Coronary artery (tissue), 2 donors: ENCODE measurements around the gene TRIM46.

Source experiments
- DNase-seq: peaks from one replicate; pipeline ENCODE4 v3.0.0-alpha.2; 2017; ENCODE audit warnings: low spot score
- H3K27ac ChIP-seq, 2 donors: fragments of 200-600 bp; sonication (generic); one replicate each; pipeline ENCODE4 v1.5.1; 2016 to 2019
- H3K4me3 ChIP-seq: fragments of 200-600 bp; sonication (generic); 2 replicates; pipeline ENCODE4 v1.5.1; 2016; ENCODE audit warnings: mild to moderate bottlenecking, moderate library complexity
- TF ChIP-seq, protein P1 (sequence below): fragments of 200-600 bp; sonication (generic); IDR thresholded peaks from one replicate; pipeline ENCODE4 v1.5.1; 2019; ENCODE audit warnings: antibody characterized with exemption

TRIM46 gene

DNA sequence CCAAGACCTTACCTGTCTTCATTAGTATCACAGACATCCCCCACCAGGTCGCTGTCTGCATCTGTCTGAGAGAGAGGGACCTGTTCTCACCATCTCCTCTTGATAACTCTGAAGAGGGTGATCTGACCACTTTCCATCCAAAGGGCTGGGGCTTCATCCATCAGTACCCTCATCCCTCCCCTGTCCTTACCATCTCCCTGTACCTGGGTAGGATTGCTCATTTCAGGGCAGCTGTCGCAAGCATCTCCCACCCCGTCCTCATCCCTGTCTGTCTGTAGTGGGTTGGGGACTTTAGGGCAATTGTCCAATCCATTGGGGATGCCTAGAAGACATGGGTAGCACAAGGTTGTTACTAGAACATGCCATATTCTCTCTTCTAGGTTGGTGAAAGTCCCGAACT, 26.1 kb downstream of the TRIM46 start:
- no peak for DNase-seq
- Histone ChIP-seq H3K4me3 (no peak overlapping the region), H3K27ac (no peak overlapping the region)
- TF ChIP-seq, protein P1, sequence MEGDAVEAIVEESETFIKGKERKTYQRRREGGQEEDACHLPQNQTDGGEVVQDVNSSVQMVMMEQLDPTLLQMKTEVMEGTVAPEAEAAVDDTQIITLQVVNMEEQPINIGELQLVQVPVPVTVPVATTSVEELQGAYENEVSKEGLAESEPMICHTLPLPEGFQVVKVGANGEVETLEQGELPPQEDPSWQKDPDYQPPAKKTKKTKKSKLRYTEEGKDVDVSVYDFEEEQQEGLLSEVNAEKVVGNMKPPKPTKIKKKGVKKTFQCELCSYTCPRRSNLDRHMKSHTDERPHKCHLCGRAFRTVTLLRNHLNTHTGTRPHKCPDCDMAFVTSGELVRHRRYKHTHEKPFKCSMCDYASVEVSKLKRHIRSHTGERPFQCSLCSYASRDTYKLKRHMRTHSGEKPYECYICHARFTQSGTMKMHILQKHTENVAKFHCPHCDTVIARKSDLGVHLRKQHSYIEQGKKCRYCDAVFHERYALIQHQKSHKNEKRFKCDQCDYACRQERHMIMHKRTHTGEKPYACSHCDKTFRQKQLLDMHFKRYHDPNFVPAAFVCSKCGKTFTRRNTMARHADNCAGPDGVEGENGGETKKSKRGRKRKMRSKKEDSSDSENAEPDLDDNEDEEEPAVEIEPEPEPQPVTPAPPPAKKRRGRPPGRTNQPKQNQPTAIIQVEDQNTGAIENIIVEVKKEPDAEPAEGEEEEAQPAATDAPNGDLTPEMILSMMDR, result no peak

DNA sequence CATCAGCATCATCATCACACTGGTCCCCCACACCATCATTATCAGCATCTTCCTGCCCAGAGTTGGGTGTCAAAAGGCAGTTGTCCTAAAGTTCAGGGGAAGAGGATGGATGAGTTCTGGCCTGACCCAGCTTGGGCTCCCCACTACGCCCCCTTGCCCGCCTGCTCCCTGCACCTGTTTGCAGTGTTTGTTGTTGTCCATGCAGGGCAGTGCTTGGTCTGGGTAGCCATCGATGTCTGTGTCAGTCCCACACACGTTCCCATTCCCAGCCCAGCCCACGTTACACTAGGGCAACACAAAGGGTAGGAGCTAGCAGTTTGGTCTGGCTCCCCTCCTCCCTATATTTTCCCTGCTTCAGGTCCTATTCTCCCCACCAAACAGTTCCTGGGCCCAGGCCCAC, 27.3 kb downstream of the TRIM46 start:
- Histone ChIP-seq H3K27ac (no peak overlapping the region), H3K4me3 (no peak overlapping the region)
- no peak for DNase-seq
- TF ChIP-seq, protein P1, result no peak

DNA sequence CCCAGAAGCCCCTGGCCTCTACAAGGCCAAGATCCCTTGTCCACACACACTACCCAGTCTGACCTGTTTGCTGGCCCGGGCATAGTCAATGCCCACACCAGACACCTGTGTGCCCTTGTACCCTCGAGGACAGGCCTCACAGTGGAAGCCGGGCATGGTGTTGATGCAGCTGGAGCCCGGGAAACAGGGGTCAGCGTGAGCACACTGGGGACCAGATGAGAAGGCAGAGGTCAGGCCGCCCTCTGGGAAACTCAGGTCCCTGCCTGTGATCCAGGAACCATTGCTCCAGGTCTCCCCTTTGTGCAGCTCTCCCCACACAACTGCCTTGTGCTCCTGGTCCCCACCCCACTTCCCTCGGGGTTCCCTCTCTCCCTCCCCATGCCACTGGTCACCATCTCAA, 28.5 kb downstream of the TRIM46 start:
- Histone ChIP-seq H3K27ac (no peak overlapping the region), H3K4me3 (no peak overlapping the region)
- TF ChIP-seq, protein P1, result no peak
- no peak for DNase-seq

DNA sequence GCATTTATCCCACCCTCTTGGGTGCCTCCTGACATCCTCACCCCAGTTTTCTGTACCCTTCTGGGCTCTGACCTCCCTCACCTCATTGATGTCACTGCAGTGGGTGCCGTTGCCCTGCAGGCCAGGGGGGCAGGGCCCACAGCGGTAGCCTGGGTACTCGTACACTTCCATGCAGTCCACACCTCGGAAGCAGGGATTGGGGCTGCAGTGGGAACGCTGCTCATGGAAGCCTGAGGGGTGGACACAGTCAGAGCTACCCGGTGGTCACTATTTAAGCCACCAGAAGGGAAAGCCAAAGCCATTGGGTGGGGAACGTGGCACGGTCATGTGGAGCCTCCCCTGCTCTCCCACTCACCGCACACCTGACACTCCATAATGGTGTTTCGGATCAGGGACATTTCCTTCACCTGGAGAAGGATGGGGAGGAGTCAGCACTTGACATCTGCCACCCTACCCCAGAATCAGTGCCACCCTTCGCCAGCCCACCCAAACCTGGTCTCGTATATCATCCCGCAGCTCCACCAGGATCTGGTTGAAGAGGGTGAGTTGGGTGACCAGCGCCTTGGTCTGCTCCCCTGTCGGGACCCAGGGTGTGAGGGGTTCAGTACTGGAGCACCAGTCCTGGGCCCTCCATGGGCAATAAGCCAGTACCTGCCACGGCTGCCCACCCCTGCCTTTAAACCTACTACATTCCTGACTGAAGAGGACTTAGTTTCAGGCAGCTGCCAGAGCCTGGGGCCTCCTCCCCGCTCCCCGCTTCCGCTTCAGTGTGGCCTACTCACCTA, 29.3 kb downstream of the TRIM46 start:
- no peak for DNase-seq
- no peak overlapping the region for H3K4me3 ChIP-seq
- no peak overlapping the region for H3K27ac ChIP-seq
- TF ChIP-seq, protein P1, result no peak

DNA sequence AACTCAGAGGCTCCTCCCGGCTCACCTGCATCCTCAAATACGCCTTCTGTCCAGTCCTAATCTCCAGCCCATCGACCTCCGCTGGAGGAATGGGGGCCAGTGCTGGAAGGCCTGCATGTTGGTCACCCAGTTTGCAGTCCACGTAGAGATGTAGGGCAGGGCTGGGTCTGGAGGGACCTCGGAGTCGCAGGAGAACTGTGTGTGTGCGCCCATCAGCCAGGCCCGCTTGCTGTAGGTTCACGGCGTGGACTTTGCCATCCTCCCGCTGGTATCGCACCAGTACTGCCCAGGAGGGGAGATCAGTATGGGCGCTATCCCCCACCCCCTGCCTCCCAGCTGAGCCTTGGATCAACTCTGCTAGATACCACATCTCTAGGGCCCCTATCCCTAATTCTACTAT, 31.4 kb downstream of the TRIM46 start:
- TF ChIP-seq, protein P1, result no peak
- H3K27ac ChIP-seq, result no peak overlapping the region
- H3K4me3 ChIP-seq, result no peak overlapping the region
- DNase-seq, result peak; percentile 68

DNA sequence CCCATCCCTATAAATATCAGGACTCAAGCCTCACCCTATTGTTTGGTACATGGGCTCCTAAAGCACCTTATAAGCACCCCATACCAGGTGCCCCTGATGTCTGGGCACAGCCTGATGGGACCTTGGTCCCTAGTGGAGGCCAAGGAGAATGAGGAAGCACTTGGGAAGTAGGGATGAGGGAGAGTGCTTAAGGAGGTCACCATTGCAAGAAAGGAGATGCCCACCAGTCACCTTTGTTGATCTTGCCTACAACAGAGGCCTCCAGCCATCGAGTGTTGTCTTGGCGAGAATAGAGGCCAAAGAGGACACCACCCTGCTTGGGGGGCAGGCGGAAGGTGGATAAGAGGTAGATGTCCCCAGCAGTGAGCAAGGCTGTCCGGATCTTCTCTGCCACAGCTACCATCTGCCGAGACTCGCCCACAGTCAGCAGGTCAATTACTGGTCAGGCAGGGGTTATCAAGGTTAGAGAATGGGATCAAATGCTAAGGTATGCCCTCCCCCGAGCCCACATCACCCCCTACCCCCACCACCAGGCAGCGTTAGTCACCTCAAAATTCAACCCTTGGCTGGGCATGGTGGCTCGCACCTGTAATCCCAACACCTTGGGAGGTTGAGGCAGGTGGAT, 32.4 kb downstream of the TRIM46 start:
- Histone ChIP-seq H3K4me3 (no peak overlapping the region), H3K27ac (peak overlapping the region; percentile 53 to 98)
- TF ChIP-seq, protein P1, result no peak
- no peak for DNase-seq
